H1 (cell line): ENCODE measurements around the gene PEX1.

Source experiments
- CHD1 ChIP-seq: IDR thresholded peaks from 2 replicates; pipeline ENCODE4 v1.6.1; 2012; ENCODE audit warnings: low read depth, low read length, improper control_type of control experiment
- EZH2 ChIP-seq: fragments of 200-600 bp; sonication (generic); IDR thresholded peaks from 2 replicates; pipeline ENCODE4 v1.7.1; 2012; ENCODE audit warnings: low read depth, mild to moderate bottlenecking, moderate library complexity, low read length, inconsistent platforms; ENCODE audit not compliant: severe bottlenecking
- MAFK ChIP-seq: IDR thresholded peaks from 2 replicates; pipeline ENCODE4 v1.6.1; 2012; ENCODE audit warnings: low read depth, mild to moderate bottlenecking, improper control_type of control experiment, low read length
- SIX5 ChIP-seq: IDR thresholded peaks from 2 replicates; pipeline ENCODE4 v1.6.1; 2011; ENCODE audit warnings: mild to moderate bottlenecking, low read depth, low read length
- TCF12 ChIP-seq: IDR thresholded peaks from 2 replicates; pipeline ENCODE4 v1.6.1; 2011; ENCODE audit warnings: low read depth, mild to moderate bottlenecking, low read length
- TF ChIP-seq, protein P1 (sequence below), 3 experiments: IDR thresholded peaks; 1 replicate in 2 of 3; 2 replicates in 1 of 3; pipeline versions ENCODE4 v1.5.1 to v1.6.1; 2011; ENCODE audit warnings: low read length in 3 of 3, mild to moderate bottlenecking in 3 of 3, inconsistent platforms in 2 of 3, low read depth in 1 of 3, moderate library complexity in 1 of 3; ENCODE audit not compliant: insufficient read depth in 1 of 3; ENCODE audit errors: control extremely low read depth in 1 of 3
- TF ChIP-seq, protein P2 (sequence below): IDR thresholded peaks from 2 replicates; pipeline ENCODE4 v1.6.1; 2012; ENCODE audit warnings: inconsistent platforms

DNA sequence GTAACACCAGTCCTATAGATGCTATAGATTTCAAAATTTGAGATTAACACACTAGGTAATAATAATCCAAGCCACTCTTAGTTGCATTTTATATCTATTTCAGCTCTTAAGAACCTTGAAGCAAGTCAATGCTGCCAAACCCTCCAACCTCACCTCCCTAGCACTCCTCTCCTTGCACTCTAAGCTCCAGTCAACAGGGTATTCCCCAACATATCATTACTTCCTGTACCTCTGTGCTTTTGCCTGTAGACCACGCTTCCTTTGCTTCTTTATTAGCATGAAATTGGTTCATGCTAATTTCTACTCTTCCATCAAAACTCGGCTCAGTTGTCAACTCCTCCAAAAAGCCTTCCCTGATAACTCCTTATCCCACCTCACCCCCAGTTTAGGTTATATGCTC is 24.6 kb downstream of the PEX1 start:
- no peak for TF ChIP-seq EZH2
- TF ChIP-seq, protein P1, sequence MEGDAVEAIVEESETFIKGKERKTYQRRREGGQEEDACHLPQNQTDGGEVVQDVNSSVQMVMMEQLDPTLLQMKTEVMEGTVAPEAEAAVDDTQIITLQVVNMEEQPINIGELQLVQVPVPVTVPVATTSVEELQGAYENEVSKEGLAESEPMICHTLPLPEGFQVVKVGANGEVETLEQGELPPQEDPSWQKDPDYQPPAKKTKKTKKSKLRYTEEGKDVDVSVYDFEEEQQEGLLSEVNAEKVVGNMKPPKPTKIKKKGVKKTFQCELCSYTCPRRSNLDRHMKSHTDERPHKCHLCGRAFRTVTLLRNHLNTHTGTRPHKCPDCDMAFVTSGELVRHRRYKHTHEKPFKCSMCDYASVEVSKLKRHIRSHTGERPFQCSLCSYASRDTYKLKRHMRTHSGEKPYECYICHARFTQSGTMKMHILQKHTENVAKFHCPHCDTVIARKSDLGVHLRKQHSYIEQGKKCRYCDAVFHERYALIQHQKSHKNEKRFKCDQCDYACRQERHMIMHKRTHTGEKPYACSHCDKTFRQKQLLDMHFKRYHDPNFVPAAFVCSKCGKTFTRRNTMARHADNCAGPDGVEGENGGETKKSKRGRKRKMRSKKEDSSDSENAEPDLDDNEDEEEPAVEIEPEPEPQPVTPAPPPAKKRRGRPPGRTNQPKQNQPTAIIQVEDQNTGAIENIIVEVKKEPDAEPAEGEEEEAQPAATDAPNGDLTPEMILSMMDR (IDR thresholded peaks at IDR 0.05; ENCODE audit: control extremely low read depth in 1 of 3, insufficient read depth in 1 of 3, low read depth in 1 of 3, low read length in 3 of 3), result no peak
- no peak for TF ChIP-seq MAFK
- TF ChIP-seq SIX5, result no peak
- no peak for TF ChIP-seq TCF12
- no peak for TF ChIP-seq CHD1
- TF ChIP-seq, protein P2, sequence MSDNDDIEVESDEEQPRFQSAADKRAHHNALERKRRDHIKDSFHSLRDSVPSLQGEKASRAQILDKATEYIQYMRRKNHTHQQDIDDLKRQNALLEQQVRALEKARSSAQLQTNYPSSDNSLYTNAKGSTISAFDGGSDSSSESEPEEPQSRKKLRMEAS, result no peak
